Skeletal muscle satellite cell (primary cell): ENCODE measurements around the gene C19orf44.

ENCODE experiments used
- H3K27me3 ChIP-seq: 2 replicates; pipeline ENCODE4 v1.7.0; 2013; ENCODE audit warnings: low read length; ENCODE audit not compliant: control insufficient read depth, insufficient read depth
- H3K36me3 ChIP-seq: 2 replicates; pipeline ENCODE4 v1.7.0; 2013; ENCODE audit warnings: mild to moderate bottlenecking, control low read depth, low read length; ENCODE audit not compliant: insufficient read depth
- H3K4me1 ChIP-seq: 2 replicates; pipeline ENCODE4 v1.7.0; 2013; ENCODE audit warnings: low read length; ENCODE audit not compliant: control insufficient read depth, insufficient read depth
- H3K4me2 ChIP-seq: 2 replicates; pipeline ENCODE4 v1.7.0; 2013; ENCODE audit warnings: mild to moderate bottlenecking, low read length
- H3K4me3 ChIP-seq: 2 replicates; pipeline ENCODE4 v1.7.0; 2013; ENCODE audit warnings: low read length
- H3K9ac ChIP-seq: 2 replicates; pipeline ENCODE4 v1.7.0; 2013; ENCODE audit warnings: mild to moderate bottlenecking, low read depth, low read length, moderate library complexity
- H3K9me3 ChIP-seq: replicated peaks from 2 replicates; pipeline ENCODE4 v1.7.0; 2013; ENCODE audit warnings: mild to moderate bottlenecking, control low read depth, low read length

C19orf44 gene

GRCh38 chr19:16530540-16531379, 34.6 kb downstream of the C19orf44 start:
- Histone ChIP-seq H3K4me2 (no peak overlapping the region), H3K9me3 (no peaks in the 10 kb centered on the region), H3K4me1 (no peaks in the 10 kb centered on the region), H3K27me3 (no peaks in the 10 kb centered on the region), H3K9ac (no peak overlapping the region), H3K36me3 (peaks cover 87% of the 10 kb centered on the region), H3K4me3 (no peak overlapping the region)

DNA sequence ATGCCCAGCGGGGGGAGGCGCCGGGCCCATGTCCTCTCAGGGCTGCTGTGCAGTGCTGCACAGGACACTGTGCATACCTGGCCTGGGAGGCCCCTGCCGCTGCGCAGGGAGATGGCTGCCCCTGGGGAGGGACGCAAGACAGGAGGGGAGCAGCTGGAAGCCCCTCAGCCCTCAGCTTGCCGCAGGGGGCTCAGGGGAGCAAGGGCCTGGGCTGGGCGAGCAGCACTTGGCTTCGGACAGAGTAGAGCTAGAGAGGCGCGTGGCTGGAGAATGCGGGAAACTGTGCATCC, 35.1 kb downstream of the C19orf44 start:
- no peak overlapping the region for H3K4me2 ChIP-seq
- H3K4me1 ChIP-seq = no peaks in the 10 kb centered on the region
- H3K9ac ChIP-seq = no peak overlapping the region
- no peaks in the 10 kb centered on the region for H3K27me3 ChIP-seq
- H3K4me3 ChIP-seq = no peak overlapping the region
- H3K9me3 ChIP-seq = no peaks in the 10 kb centered on the region
- peaks cover 88% of the 10 kb centered on the region for H3K36me3 ChIP-seq

GRCh38 chr19:16532440-16533234, 36.4 kb downstream of the C19orf44 start:
- no peaks in the 10 kb centered on the region for H3K4me1 ChIP-seq
- H3K4me3 ChIP-seq = no peak overlapping the region
- no peaks in the 10 kb centered on the region for H3K27me3 ChIP-seq
- no peaks in the 10 kb centered on the region for H3K9me3 ChIP-seq
- H3K4me2 ChIP-seq = no peak overlapping the region
- H3K9ac ChIP-seq = no peak overlapping the region
- H3K36me3 ChIP-seq = peaks cover 82% of the 10 kb centered on the region

DNA sequence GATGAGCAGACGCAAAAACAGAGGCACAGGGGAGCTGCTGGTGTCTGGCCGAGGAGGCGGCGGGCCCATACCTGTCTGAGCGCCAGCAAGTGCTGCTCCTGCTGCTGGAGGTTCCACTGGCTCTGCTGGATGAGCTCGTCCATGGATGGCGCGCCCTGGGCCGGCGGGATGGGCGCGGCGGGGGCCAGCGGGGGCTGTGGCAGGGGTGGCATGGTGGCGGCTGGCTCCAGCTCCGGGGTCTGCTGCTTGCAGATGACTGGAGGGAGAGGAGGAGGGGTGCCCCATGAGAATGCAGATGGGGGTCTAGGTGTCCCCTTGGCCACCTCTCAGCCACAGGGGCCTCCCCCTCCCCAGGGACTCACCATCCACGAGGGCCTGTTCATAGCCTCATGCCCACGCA, 39.2 kb downstream of the C19orf44 start:
- H3K27me3 ChIP-seq = no peaks in the 10 kb centered on the region
- H3K4me2 ChIP-seq = no peak overlapping the region
- H3K4me3 ChIP-seq = no peak overlapping the region
- H3K9me3 ChIP-seq = no peaks in the 10 kb centered on the region
- no peak overlapping the region for H3K9ac ChIP-seq
- no peaks in the 10 kb centered on the region for H3K4me1 ChIP-seq
- H3K36me3 ChIP-seq = peaks cover 71% of the 10 kb centered on the region

- Histone ChIP-seq H3K4me3 (no peak overlapping the region), H3K9me3 (no peaks in the 10 kb centered on the region), H3K36me3 (peaks cover 69% of the 10 kb centered on the region), H3K27me3 (no peaks in the 10 kb centered on the region), H3K4me1 (peaks cover 5% of the 10 kb centered on the region), H3K4me2 (no peak overlapping the region), H3K9ac (no peak overlapping the region)
Measured at GRCh38 chr19:16536130-16536529, 39.9 kb downstream of the C19orf44 start.

DNA sequence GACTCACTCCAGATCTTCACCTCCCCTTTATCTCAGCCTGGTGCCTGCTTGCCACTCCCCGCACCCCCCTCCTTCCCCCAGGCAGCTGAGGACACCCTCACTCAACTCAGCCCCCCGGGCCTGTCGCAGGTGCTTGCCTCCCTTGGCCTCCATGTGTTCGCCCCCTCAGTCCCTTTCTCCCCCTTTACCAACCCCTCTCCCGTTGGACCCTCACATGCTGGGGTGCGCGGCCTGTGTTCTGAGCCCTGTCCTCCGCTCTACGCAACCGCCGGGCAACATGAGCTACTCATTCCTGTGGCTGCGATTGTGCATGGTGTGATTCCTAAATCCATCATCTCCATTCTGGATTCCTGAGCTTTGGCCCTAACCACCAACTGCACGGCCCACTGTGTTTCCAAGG, 40.9 kb downstream of the C19orf44 start:
- no peak overlapping the region for H3K9ac ChIP-seq
- no peaks in the 10 kb centered on the region for H3K27me3 ChIP-seq
- no peaks in the 10 kb centered on the region for H3K9me3 ChIP-seq
- no peak overlapping the region for H3K4me3 ChIP-seq
- no peak overlapping the region for H3K4me2 ChIP-seq
- peaks cover 8% of the 10 kb centered on the region for H3K4me1 ChIP-seq
- H3K36me3 ChIP-seq = peaks cover 59% of the 10 kb centered on the region

GRCh38 chr19:16540948-16541347, 44.8 kb downstream of the C19orf44 start:
- Histone ChIP-seq H3K4me1 (peaks cover 13% of the 10 kb centered on the region), H3K36me3 (peaks cover 25% of the 10 kb centered on the region), H3K4me3 (peak overlapping the region; percentile 99)

DNA sequence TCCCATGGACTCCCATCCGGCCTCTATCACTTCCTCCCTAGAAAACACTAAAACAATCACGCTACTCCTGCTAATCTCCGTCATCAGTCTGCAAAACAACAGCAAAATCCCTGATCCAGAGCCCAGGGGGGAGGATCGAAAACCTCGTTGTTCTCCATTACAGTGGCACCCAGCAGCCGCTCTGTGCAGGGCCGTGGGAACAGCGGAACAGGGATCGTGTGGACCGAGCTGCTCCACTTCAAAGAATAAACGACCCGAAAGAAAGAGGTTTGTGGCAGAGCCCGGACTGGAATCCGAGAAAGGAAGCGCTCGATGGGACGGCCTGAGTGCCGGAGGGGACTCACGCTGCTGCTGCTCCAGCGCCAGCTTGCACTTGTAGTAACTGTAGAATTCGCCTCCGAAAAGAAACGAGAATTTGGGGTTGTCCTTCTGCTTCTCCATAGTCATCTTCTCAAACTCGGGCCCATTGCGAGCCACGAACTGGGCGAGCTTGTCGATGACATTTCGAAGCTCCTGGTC, 45.4 kb downstream of the C19orf44 start:
- peaks cover 18% of the 10 kb centered on the region for H3K36me3 ChIP-seq
- peak overlapping the region; percentile 99 for H3K4me3 ChIP-seq
- H3K4me1 ChIP-seq = peaks cover 13% of the 10 kb centered on the region
- no peaks in the 10 kb centered on the region for H3K9me3 ChIP-seq
- peak overlapping the region; percentile 90 for H3K4me2 ChIP-seq
- peak overlapping the region; percentile 99 for H3K9ac ChIP-seq
- no peaks in the 10 kb centered on the region for H3K27me3 ChIP-seq

More at GRCh38 chr19:16540948-16541347, 44.8 kb downstream of the C19orf44 start:
- H3K4me2 ChIP-seq = peak overlapping the region; percentile 90
- peak overlapping the region; percentile 99 for H3K9ac ChIP-seq
- no peaks in the 10 kb centered on the region for H3K9me3 ChIP-seq
- no peaks in the 10 kb centered on the region for H3K27me3 ChIP-seq

DNA sequence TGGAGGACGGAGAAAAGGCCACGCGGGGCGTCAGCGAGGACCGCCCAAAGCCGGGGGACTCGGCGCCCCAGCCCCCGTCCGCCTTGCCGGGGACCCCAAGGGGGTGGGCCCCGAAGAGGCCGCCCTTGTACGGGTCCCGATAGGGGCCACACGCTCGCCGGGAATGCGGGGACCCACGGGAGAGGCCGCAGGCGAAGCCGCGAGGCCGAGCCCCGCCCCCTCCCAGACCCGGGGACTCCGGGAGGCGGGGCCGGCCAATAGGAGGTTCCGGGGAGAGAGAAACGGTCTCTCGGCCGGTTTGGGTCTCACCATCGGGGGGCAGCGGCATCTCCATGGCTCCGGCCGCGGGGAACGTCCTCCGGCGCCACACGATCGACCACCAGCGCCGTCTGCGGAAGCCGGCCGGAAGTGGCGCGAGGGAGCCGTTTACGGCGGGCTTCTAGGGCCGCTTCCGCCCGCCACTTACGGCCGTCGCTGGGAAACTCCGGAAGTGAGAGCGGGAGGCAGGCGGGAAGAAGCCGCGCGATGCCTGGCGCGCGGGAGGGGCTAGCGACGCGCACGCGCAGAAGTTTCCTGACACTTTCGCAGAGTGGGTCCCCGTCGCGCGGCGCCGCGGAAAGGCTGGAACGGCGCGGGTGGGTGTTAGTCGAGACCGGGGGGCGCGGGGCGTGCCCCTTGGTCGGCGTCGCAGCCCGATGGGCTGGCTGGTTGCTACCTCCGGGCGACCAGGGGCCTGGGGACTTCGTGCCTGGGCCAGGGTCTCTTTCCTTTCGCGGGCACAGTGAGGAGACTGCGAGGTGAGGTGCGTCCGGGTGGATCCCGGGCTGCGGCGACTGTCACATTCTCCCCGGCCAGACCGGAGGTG, 46.1 kb downstream of the C19orf44 start, which contains the start of gene CHERP:
Gene CHERP (minus strand): TSS at position 393 of the 865 bp plus-strand sequence. CDS start 59 bp downstream, at position 334.
- Histone ChIP-seq H3K9ac (peak within 1 kb of the TSS; percentile 99), H3K9me3 (no peaks in the 10 kb centered on the region), H3K4me3 (peak within 1 kb of the TSS; percentile 99), H3K36me3 (peaks cover 17% of the 10 kb centered on the region), H3K4me1 (peaks cover 13% of the 10 kb centered on the region), H3K4me2 (peak within 1 kb of the TSS; percentile 90), H3K27me3 (no peaks in the 10 kb centered on the region)

DNA sequence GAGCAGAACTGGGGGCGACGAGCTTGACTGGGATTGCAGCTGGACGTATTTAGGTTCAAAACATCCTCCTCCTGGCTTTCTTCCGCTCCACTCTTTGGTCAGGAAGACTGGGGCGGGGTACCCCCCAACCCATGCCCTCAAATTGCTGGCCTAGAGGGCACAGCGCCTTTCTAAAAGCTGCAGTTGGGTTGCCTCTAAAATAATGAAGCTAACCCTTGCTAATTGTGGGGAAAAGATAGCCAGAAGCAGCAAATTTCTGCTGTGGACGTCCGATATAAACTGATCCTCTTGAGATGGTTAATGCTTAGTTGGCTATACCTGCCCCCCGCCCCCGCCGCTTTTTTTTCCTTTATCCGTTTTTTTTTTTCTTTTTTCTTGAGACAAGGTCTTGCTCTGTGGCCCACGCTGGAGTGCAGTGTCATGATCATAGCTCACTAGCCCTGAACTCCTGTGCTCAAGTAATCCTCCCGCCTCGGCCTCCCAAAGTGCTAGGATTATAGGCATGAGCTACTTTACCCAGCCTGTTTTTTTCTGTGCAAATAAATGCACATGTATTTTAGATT, 46.8 kb downstream of the C19orf44 start:
- no peaks in the 10 kb centered on the region for H3K27me3 ChIP-seq
- H3K4me1 ChIP-seq = peaks cover 13% of the 10 kb centered on the region
- peak overlapping the region; percentile 99 for H3K4me3 ChIP-seq
- H3K36me3 ChIP-seq = peaks cover 13% of the 10 kb centered on the region
- H3K9me3 ChIP-seq = no peaks in the 10 kb centered on the region
- peak overlapping the region; percentile 99 for H3K9ac ChIP-seq
- H3K4me2 ChIP-seq = peak overlapping the region; percentile 90
